GM21786 (cell line): ENCODE measurements around the gene SUFU.

Source experiments
- ATAC-seq: cut with Tn5 transposase; IDR thresholded peaks from one replicate; pipeline ENCODE4 v1.9.1; 2021; ENCODE audit not compliant: unreplicated experiment

SUFU gene

DNA sequence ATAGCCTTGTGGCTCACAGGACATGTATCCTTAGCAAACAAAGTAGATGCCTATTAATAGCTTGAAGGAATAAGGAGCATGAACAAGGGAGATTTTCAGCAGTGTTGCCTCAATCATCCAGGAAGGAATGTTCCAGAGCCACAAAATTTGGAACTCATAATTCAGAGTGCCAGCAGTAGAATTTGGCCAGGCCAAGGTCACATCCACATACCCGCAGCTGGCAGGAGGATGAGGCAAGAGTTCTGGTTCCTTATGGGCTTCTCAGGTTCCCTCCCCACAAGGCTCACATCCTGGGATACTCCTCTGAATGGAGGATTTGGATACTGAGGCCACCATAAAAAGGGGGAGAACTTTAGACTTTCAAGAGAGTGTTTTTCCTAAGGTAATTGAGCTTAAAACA lies 45.8 kb downstream of the SUFU start:
- ATAC-seq, result no peak

DNA sequence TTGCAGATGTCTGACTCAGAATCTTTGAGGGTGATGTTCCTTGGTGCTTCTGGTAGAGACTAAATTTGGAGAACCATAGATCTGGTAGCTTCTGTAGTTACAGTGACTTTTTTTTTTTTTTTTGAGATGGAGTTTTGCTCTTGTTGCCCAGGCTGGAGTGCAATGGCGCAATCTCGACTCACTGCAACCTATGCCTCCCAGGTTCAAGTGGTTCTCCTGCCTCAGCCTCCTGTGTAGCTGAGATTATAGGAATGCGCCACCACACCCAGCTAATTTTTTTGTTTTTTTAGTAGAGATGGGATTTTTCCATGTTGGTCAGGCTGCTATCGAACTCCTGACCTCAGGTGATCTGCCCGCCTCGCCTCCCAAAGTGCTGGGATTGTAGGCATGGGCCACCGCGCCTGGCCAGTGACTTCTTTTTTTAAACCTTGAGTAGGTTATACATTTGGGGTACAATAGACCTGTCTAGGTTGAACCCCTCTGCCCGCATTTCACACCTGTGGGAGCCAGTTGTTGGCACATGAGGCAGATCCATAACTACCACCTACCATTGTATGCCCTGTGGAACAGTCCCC lies 47.0 kb downstream of the SUFU start:
- no peak for ATAC-seq

DNA sequence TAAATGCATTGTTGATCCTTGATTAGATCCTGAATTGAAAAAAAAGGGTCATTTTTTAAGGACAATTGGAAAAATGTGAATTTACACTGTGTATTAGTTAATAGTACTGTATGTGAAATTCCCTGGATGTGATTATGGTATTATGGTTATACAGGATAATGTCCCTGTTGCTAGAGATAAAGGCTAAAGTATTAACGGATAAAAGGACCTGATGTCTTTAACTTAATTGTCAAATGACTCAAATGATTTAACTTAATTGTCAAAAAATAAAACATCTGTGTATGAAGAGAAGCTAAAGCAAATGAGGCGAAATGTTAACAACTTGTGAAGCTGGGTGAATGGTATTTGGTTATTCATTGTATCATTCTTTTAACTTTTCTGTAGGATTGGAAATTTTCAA lies 48.8 kb downstream of the SUFU start:
- no peak for ATAC-seq

DNA sequence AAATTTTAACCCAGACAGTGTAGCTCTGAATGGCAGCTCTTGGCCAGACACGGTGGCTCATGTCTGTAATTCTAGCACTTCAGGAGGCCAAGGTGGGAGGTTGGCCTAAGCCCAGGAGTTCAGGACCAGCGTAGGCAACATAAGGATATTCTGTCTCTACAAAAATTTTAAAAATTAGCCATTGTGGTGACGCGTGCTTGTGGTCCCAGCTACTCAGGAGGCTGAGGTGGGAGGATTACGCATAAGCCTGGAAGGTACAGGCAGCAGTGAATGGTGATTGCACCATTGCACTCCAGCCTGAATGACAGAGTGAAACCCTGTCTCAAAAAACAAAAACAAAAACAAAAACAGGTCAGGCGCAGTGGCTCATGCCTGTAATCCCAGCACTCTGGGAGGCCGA lies 50.0 kb downstream of the SUFU start:
- no peak for ATAC-seq

DNA sequence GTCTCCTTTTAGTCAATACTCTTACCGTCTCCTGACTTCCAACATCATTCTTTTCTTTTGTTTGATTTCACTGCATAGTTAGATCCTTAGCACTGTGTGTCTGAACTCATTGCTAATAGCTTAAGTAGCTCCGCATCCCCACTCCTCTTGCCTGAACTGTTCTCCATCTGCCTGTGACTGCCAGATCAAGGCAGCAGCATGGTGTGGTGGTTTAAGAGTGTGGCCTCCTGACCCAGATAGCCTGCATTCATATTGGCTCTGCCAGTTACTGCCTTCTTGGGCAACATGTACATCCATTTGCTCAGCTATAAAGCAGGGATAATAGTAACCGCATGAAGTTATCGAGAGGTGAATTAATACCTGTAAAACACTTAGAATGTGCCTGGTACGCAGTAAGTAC lies 50.8 kb downstream of the SUFU start:
- ATAC-seq, result no peak

DNA sequence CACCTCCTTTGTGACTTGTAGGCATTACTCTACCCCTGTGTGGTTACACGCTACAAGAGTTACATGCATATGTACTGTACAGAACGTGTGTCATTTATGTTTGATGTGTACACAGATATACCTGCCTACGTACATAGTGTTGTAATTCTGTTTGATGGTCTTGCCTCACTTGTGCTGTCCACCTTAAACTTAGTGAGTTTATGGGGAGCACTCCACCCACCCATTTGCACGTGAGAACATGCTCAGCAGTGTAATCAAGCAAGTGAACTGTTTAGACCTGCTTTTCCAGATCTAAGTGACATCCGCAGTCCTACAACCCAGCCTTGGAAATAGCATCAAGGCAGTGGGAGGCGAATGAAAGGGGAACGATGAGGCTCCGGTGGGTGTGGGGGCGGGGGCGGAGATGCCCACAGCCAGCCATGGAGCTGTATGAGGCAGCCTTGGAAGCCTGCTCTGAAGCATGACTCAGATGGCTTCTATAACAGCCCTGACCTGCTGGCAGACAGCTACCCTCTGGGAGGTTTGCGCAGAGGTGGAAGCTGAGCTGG lies 52.1 kb downstream of the SUFU start:
- ATAC-seq, result no peak

DNA sequence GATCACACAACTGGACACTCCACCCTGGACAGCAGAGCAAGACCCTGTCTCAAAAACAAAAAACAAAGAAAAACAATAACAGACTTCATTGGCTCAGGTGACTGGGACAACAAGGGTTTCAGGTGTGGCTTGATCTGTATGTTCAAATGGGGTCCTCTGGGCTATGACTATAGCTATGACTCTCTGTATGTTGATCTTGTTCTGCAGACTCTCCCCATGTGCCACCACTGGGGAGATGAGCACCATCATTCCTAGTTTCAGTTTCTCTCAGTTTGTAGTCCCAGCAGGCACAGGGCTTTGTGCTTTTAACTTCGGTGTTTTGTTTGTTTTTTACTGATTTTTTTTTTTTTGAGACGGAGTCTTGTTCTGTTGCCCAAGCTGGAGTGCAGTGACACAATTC lies 53.8 kb downstream of the SUFU start:
- no peak for ATAC-seq

DNA sequence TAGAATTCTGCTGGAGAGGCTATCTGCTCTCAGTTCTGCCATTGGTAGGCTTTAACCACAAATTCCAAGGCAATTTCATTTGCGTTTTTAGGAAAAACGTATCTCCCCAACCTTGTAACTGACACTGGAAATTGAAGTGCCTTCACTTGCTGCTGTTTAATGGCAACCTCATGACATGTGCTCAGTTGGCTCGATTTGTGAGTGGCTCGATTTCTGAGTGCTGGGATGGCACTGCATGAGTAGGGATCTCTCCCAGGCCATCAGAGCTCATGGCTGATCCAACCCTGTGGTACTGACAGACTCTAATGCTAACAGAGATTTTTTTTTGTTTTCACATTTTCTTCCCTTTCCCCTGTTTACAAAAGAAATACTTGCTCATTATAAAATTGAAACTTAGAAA lies 56.0 kb downstream of the SUFU start:
- no peak for ATAC-seq

DNA sequence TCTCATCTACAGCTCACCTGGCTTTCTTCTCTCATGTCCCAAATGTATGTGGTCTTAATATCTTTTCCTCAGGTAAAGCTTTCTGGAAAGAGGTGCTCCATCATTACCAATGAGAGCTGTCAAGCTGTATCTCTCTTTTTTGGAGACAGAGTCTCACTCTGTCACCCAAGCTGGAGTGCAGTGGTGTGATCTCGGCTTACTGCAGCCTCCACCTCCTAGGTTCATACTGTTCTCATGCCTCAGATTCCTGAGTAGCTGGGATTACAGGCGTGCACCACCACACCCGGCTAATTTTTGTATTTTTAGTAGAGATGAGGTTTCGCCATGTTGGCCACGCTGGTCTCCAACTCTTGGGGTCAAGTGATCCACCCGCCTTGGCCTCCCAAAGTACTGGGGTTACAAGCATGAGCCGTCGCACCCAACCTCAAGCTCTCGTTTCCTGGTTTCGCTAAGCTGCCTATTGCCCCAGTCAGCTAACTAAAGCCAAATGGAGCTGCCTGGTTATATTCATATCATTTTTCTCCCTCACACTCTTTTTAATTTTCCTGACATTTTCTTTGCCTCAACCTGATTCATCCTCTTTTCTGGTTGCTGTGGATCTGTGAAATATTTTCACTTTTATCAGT lies 60.5 kb downstream of the SUFU start:
- ATAC-seq, result no peak

DNA sequence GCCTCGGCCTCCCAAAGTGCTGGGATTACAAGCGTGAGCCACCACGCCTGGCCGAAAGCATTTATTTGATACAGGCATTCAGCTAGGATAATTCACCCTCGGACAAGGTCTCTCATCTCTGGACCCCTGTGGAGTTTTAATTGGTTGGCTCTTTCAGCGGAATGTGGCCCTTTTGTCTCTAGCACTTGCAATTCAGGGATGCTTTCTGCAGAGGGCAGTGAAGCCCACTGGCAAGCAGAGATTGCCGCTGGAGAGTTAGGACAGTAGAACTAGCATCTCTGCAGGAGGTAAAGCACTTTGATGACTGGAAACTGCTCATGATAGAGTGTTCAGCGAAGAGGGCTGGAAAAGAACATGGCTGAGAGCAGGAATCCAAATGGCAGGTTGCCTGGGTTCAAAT lies 62.0 kb downstream of the SUFU start:
- no peak for ATAC-seq

DNA sequence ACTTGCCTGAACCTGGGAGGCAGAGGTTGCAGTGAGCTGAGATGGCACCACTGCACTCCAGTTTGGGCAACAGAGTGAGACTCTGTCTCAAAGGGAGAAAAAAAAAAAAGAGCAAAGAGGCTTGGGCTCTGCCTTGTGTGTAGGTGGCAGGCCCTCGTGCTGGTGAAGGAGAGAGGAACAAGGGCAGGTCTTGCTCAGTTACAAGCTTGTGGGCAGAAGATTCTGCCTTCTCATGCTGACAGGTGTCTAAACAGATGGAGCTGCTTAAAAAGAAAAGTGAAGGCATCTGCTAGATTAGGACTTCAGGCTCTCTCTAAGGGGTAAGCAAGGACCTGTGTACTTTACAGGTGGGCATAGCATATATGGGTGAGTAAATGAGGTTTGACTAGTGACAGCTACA lies 75.0 kb downstream of the SUFU start:
- ATAC-seq, result no peak

DNA sequence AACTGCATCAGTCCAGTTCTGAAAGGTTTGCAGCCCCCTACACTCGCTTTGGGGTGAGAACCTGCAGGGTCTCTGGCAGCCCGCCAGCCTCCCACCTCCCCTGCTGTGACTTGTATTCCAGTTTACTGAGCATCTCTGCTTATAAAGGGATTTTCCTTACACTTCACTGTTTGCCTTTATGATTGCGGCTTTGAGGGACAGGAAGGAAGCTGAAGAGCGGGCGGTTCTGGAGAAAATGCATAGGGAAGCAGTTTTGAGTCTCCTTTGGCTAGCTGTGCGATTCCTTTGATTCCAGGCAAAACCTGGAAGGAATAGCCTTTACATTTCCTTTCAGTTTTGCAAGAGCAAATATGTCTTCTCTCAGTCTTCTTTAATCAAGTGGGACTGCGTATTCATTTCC lies 75.6 kb downstream of the SUFU start:
- no peak for ATAC-seq

DNA sequence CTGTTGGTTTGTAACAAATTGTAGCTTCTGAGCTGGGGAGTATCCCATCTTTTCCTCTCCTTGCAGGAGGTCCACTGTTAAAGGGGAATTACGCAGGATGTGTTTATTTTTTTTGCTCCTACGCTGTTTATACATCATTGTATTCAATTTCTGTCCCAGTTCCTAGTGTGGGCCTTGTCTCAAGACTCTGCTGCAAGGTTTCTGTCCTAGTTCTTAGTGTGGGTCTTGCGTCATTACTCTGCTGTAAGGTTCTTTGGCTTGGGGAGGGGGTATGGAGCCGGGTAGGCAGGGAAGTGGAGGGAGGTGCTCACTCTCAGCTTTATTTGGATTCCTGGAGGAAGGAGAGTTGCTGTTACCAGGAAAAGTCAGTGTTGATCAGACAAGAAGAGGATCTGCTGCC lies 76.5 kb downstream of the SUFU start:
- no peak for ATAC-seq

DNA sequence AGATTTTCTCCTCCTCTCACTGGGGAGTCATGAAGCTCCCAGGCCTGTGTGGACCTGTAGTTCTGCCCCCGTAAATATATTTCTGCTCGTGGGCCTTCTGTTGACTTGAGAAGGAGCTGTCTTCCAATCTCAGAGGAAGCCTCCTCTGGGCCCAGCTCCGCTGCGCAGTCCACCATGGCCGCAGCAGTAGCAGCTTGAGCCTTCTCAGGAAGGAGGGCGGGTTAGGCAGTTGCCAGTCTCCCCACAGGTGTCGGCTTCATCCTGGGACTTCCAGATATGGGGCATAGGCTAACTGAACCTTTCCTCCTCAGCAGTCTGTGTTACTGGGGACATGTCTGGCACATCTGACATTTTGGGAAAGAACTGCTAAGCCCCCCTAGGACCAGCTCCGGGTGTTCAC lies 77.6 kb downstream of the SUFU start:
- no peak for ATAC-seq

DNA sequence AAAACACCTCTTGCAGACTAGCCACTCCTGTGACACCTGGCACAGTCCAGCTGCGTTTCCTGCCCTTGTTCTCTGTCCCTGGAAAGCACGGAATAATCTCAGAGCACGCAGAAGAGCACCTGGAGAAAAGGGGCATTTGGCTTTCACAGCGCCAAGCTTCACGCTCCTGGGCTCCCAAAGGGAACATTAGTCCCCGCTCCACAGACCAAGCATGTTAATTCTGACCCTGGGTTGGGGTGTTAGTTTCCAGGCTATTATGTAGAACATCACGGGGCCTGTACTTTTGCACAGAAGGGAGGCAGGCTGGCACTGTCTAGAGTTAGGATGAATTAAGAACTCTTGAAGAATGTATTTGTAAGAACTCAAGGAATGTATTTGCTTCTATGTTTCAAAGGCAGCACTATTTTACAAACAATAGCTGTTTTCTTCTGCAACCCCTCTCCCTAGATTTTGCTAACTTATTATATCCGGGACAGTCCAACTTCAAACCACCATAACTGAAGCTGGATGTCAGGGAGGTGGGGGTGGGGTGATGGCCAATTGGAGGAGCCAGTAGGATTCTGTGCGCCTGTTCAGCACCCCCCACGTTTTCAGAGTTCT lies 78.3 kb downstream of the SUFU start:
- ATAC-seq, result no peak

DNA sequence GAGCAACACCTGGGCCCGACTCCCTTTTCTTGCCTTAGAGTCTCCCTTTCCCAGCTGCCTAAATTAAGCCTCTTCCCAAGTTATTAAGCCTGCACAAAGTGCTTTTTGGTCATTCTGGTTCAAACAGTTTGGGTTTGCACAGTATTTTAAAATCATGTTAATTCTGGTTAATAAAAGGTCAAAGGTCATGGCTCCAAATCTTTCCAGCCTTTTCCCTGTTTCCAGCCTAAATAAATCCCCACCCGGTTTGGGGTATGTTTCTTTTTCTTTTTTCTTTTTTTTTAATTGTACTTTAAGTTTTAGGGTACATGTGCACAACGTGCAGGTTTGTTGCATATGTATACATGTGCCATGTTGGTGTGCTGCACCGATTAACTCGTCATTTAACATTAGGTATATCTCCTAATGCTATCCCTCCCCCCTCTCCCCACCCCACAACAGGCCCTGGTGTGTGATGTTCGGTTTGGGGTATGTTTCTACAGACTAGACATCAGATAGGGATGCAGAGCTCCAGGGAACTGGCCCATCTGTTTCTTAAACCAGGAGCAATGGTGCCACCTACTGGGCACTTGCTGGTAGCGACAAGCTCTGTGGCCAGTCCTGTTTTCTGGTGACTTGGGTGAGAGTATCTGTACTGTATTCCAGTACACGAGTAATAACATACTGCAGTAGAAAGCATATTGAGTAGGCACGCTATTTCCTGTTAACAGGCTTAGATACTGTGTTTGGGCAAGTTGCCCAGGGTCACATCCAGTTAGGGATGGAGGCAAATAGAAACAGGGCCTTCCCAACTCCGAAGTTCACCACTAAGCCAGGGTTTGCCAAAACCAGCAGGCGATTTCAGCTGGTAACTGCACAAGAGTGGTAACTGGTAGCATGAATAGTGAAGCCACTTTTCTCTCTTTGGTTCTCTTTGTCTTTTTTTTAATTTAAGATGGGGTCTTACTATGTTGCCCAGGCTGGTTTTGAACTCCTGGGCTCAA lies 80.0 kb downstream of the SUFU start:
- no peak for ATAC-seq

DNA sequence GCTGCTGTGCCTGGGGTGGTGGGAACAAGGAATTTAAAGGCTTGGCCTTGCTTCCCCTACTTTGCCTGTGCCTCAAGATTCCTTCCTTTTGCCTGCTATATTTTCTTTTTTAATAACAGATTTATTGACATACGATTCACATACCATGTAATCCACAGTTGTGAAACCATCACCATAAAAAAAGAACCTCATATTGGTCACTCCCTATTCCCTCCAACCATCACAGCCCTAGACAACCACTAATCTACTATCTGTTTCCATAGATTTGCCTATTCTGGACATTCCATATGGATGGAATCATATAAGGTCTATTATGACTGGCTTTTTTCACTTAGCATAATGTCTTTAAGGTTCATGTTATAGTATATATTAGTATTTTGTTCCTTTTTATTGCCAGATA lies 81.3 kb downstream of the SUFU start:
- ATAC-seq, result no peak

DNA sequence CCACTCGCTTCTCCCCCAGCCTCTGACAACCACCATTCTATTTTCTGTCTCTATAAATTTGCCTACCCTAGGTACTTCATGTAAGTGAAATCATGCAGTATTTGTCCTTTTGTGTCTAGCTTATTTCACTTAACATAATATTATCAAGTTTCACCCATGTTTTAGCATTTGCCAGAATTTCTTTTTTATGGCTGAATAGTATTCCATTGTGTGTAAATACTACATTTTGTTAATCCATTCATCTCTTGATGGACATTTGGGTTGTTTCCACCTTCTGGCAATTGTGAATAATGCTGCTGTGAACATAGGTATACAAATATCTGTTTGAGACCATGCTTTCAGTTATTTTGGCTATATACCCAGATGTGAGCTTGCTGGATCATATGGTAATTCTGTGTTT lies 83.1 kb downstream of the SUFU start:
- no peak for ATAC-seq

DNA sequence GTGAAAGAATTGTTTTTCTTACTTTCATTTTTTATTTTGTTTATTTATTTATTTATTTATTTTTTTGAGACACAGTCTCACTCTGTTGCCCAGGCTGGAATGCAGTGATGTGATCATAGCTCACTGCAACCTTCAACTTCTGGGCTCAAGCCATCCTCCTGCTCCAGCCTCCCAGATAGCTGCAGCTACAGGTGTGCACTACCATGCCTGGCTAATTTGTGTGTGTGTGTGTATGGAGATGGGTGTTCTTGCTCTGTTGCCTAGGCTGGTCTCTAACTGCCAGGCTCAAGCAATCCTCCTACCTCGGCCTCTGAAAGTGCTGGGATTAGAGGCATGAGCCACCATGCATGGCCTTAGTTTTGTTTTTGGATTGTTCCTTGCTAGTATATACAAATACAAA lies 85.1 kb downstream of the SUFU start:
- no peak for ATAC-seq

DNA sequence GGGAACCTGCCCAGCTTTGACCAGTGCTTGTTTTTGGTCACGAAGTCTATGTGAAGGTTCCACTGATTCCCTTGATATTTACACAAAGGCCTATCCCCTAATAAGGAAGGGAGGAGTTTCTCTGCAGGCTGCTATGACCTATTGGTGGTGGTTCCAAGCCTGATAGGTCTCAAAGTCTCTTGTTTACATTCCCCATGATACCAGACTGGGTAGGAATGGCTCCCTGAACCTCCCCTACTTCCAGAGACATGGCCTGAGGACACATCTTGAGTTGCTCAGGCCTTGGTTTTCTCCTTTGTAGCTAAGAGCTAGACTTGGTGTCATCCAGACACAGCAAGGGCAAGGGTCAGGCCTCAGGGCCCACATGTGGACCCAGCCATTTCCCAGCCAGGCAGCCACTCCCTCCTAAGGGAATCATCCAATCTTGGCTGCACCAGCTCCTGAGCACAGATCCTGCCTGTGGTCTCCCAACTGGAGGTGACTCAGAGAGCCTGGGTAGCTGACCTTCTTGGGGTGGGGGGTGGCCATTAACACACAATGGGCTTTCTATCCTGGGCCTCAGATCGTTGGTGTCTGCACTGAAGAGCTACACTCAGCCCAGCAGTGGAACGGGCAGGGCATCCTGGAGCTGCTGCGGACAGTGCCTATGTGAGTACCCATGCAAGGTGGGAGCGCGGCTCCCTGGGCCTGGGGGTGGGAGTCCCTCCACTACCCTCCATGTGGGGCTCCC lies 89.5 kb downstream of the SUFU start:
- no peak for ATAC-seq

DNA sequence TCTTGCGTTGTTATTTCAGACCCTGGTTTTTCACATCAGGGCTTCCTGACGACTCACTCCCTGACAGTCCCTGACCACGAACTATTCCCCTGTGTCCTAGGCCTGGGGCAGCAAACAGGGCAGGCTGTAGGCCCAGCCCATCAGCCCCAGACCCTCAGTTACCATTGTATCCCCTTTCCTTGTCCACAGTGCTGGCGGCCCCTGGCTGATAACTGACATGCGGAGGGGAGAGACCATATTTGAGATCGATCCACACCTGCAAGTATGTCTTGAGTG lies 90.0 kb downstream of the SUFU start:
- no peak for ATAC-seq
